ENCODE measurements around the gene BAZ1B.

GRCh38 chr7:73521636-73522104, 423 bp downstream of the BAZ1B start:
- TF ChIP-seq CTCF (IDR thresholded peaks at IDR 0.05) = no peak
- TF ChIP-seq POLR2A (IDR thresholded peaks at IDR 0.05) = no peak

All from adrenal gland (tissue), 5 donors.